HepG2 (cell line): ENCODE data around the gene NT5DC2. TPM values are rescaled to one million over a fixed set of nuclear protein-coding genes. Genes with fewer than 3 reads are reported as not detected.
A peak's percentile ranks its signal among the peaks of the same experiment; 100 is the strongest.

Experiments used
- ATAC-seq: fragments of 200-7000 bp; cut with Tn5 transposase; 3 replicates; pipeline ENCODE4 v1.9.1; 2020; ENCODE audit warnings: mild to moderate bottlenecking, moderate library complexity
- BruUV-seq: library from RNA; stranded (reverse); fragments of 400-500 nt; replicated peaks from 2 replicates; lab custom pipeline; 2021; lab: Mats Ljungman, UMichigan
- CTCF ChIA-PET: fragments of 300-600 bp; formaldehyde crosslinking; extraction: SDS; loops from one replicate; lab custom pipeline; 2021; ENCODE audit warnings: low total read pairs, inconsistent platforms, low intra/inter-chr PET ratio; lab: Yijun Ruan, JAX
- POLR2A ChIA-PET: fragments of 350-600 bp; sonication (Branson Sonifier 250); formaldehyde crosslinking; loops from one replicate; lab custom pipeline; 2020; ENCODE audit warnings: antibody characterized with exemption, inconsistent platforms; lab: Yijun Ruan, JAX
- DNase-seq: peaks from one replicate; pipeline ENCODE4 v3.0.0-alpha.2; 2015; ENCODE audit warnings: low spot score
- FAIRE-seq: peaks from 3 replicates; lab custom pipeline; 2011; peaks lifted over from hg19 to GRCh38; lab: Jason Lieb, UNC
- H2AFZ ChIP-seq: one replicate; pipeline ENCODE4 v1.6.1; 2011; ENCODE audit warnings: low read length, inconsistent platforms
- H3K27ac ChIP-seq: fragments of 300-600 bp; 3 replicates; pipeline ENCODE4 v1.8.0; 2011; ENCODE audit warnings: mixed run types, mild to moderate bottlenecking, mixed read lengths, low read length, inconsistent platforms; ENCODE audit not compliant: insufficient read depth; ENCODE audit errors: extremely low read length
- H3K27me3 ChIP-seq, 2 experiments: fragments of 200-600 bp in 1 of 2; 2 replicates in 1 of 2; 3 replicates in 1 of 2; pipeline versions ENCODE4 v1.6.0 to v1.8.0; 2011; ENCODE audit warnings: low read length in 2 of 2, mild to moderate bottlenecking in 2 of 2, moderate library complexity in 2 of 2, inconsistent platforms in 1 of 2; ENCODE audit not compliant: insufficient read depth in 2 of 2, control insufficient read depth in 1 of 2
- H3K36me3 ChIP-seq, 2 experiments: fragments of 200-600 bp in 1 of 2; replicated peaks in 1 of 2; 2 replicates in 1 of 2; 3 replicates in 1 of 2; pipeline versions ENCODE4 v1.5.1 to v1.8.0; 2011; ENCODE audit warnings: low read length in 2 of 2, inconsistent platforms in 1 of 2; ENCODE audit not compliant: insufficient read depth in 2 of 2, control insufficient read depth in 1 of 2
- H3K4me1 ChIP-seq: 2 replicates; pipeline ENCODE4 v1.5.1; 2012; ENCODE audit warnings: low read length, inconsistent platforms; ENCODE audit not compliant: insufficient read depth
- H3K4me2 ChIP-seq: 2 replicates; pipeline ENCODE4 v1.6.0; 2011; ENCODE audit warnings: low read depth, low read length, inconsistent platforms
- H3K4me3 ChIP-seq, 3 experiments: fragments of 200-600 bp in 1 of 3; sonication (generic), shearing (Covaris generic) in 1 of 3; replicated peaks in 1 of 3; 2 replicates each; pipeline ENCODE4 v1.5.1; 2011 to 2016; ENCODE audit warnings: low read length in 3 of 3, inconsistent platforms in 2 of 3, low read depth in 2 of 3, mild to moderate bottlenecking in 2 of 3, control low read depth in 1 of 3, mixed read lengths in 1 of 3; ENCODE audit not compliant: insufficient read depth in 1 of 3
- H3K79me2 ChIP-seq: one replicate; pipeline ENCODE4 v1.6.1; 2011; ENCODE audit warnings: low read length, inconsistent platforms; ENCODE audit not compliant: insufficient read depth
- H3K9ac ChIP-seq: 2 replicates; pipeline ENCODE4 v1.6.0; 2011; ENCODE audit warnings: mild to moderate bottlenecking, low read depth, low read length, inconsistent platforms; ENCODE audit not compliant: insufficient read depth
- H3K9me3 ChIP-seq: 2 replicates; pipeline ENCODE4 v1.5.1; 2012; ENCODE audit warnings: mild to moderate bottlenecking, low read length
- H4K20me1 ChIP-seq: 2 replicates; pipeline ENCODE4 v1.6.0; 2011; ENCODE audit warnings: inconsistent platforms, mild to moderate bottlenecking, low read length, moderate library complexity; ENCODE audit not compliant: insufficient read depth
- CREM ChIP-seq, 2 experiments: sonication (generic) in 1 of 2; formaldehyde crosslinking in 1 of 2; IDR thresholded peaks; 2 replicates each; pipeline versions ENCODE4 v1.4.0 to v1.6.1; 2016 to 2020; ENCODE audit warnings: antibody characterized with exemption in 1 of 2, mild to moderate bottlenecking in 1 of 2, missing genetic modification reagents in 1 of 2
- E2F1 ChIP-seq: sonication (generic); formaldehyde crosslinking; IDR thresholded peaks from 2 replicates; pipeline ENCODE4 v1.5.0; 2020; ENCODE audit warnings: missing genetic modification reagents
- HOXD1 ChIP-seq: sonication (generic); formaldehyde crosslinking; IDR thresholded peaks from 2 replicates; pipeline ENCODE4 v1.5.0; 2020; ENCODE audit warnings: missing genetic modification reagents
- KDM5B ChIP-seq: sonication (generic); formaldehyde crosslinking; IDR thresholded peaks from 2 replicates; pipeline ENCODE4 v1.4.0; 2020; ENCODE audit warnings: missing genetic modification reagents, mild to moderate bottlenecking, borderline replicate concordance
- NCOA5 ChIP-seq: sonication (generic); formaldehyde crosslinking; IDR thresholded peaks from 2 replicates; pipeline ENCODE4 v1.4.0; 2020; ENCODE audit warnings: missing genetic modification reagents
- SKI ChIP-seq: fragments of 450-650 bp; IDR thresholded peaks from one replicate; pipeline ENCODE4 v1.6.1; 2018; ENCODE audit warnings: mild to moderate bottlenecking; ENCODE audit not compliant: partially characterized antibody
- ZBTB33 ChIP-seq: sonication (generic); formaldehyde crosslinking; IDR thresholded peaks from 2 replicates; pipeline ENCODE4 v1.4.0; 2020; ENCODE audit warnings: missing genetic modification reagents
- ZBTB44 ChIP-seq: sonication (generic); formaldehyde crosslinking; IDR thresholded peaks from 2 replicates; pipeline ENCODE4 v1.4.0; 2020; ENCODE audit warnings: missing genetic modification reagents
- WGBS: methylation state at CpG from one replicate; pipeline ENCODE4 v1.1.6; 2017; ENCODE audit warnings: low lambda C conversion rate; 5-methylcytosine and 5-hydroxymethylcytosine counted together
- in situ Hi-C: cut with HindIII; loops from 2 replicates; pipeline ENCODE4 v1.10.0; 2017; ENCODE audit warnings: low pct_unique_long_range_greater_than_20kb; ENCODE audit not compliant: extremely low pct_ligation_motif_present
- intact Hi-C: fragments of 100-400 bp; cut with micrococcal nuclease; formaldehyde crosslinking; loops from one replicate; pipeline ENCODE4 v1.10.0; 2022; ENCODE audit not compliant: unreplicated experiment
- polyA plus RNA-seq, 8 experiments: library from polyadenylated mRNA; depleted of rRNA in 3 of 8; stranded (reverse) in 7 of 8; unstranded in 1 of 8; fragments of >200 nt; fragmentation: Illumina TruSeq in 4 of 8; extraction: Trizol in 4 of 8; gene quantifications; 2 replicates each; pipeline versions ENCODE4 v1.2.1 to v1.2.3, GENCODE V29; 2011 to 2016; ENCODE audit warnings: low read depth in 4 of 8, missing spikeins in 1 of 8, mixed read lengths in 1 of 8; ENCODE audit not compliant: insufficient read depth in 1 of 8
- total RNA-seq, 5 experiments: library from RNA; depleted of rRNA; stranded (reverse); fragments of >200 nt; fragmentation: Illumina TruSeq; extraction: Trizol; gene quantifications; 2 replicates each; pipeline ENCODE4 v1.2.3, GENCODE V29; 2016; ENCODE audit warnings: low read depth in 1 of 5

The NT5DC2 gene
- total and polyA plus RNA-seq, 2 of the 13 experiments (the other 11 are each of a cell fraction or from before 2014, with no cell fraction given) = 131 to 240 TPM

GRCh38 chr3:52480768-52481715 lies 52.6 kb downstream of the NT5DC2 start:
- intact Hi-C loops = no loop called here

More at GRCh38 chr3:52480768-52481715, 52.6 kb downstream of the NT5DC2 start:
- FAIRE-seq (no peak), DNase-seq (no peak), ATAC-seq (no peak)
- peaks cover 11% of the 10 kb centered on the region; the same call in 1 of the 2 replicates for H3K4me1 ChIP-seq
- in situ Hi-C loops = no loop called here
- H3K4me2 ChIP-seq = no peak overlapping the region
- H3K27me3 ChIP-seq = no peaks in the 10 kb centered on the region
- H4K20me1 ChIP-seq = no peaks in the 10 kb centered on the region
- no peak overlapping the region for H3K27ac ChIP-seq
- peaks cover 33 to 68% of the 10 kb centered on the region in 2 experiments for H3K36me3 ChIP-seq
- H3K9me3 ChIP-seq = no peaks in the 10 kb centered on the region
- POLR2A ChIA-PET = no interaction called here
- no peak overlapping the region for H2AFZ ChIP-seq
- TSS peak; percentile 22 for BruUV-seq
- no peak overlapping the region for H3K4me3 ChIP-seq
- H3K9ac ChIP-seq = no peak overlapping the region
- no peaks in the 10 kb centered on the region for H3K79me2 ChIP-seq
- CTCF ChIA-PET = no interaction called here
- no peak for TF ChIP-seq SKI
- no peak for TF ChIP-seq CREM (IDR thresholded peaks at IDR 0.05)
- no peak for TF ChIP-seq CREM (CRISPR knock-in tag; IDR thresholded peaks at IDR 0.05)
- TF ChIP-seq NCOA5 (CRISPR knock-in tag) = no peak
- no peak for TF ChIP-seq ZBTB33 (CRISPR knock-in tag)
- TF ChIP-seq E2F1 = no peak
- no peak for TF ChIP-seq ZBTB44 (CRISPR knock-in tag)
- TF ChIP-seq HOXD1 (CRISPR knock-in tag) = no peak
- TF ChIP-seq KDM5B (CRISPR knock-in tag) = no peak
- WGBS = 98% methylated on average over 27 of the region's 27 CpGs
